HG03354 (cell line): ENCODE results near the gene SLC6A17.

ENCODE experiments used
- ATAC-seq: cut with Tn5 transposase; IDR thresholded peaks from one replicate; pipeline ENCODE4 v1.9.1; 2021; ENCODE audit warnings: mild to moderate bottlenecking; ENCODE audit not compliant: unreplicated experiment, poor library complexity, severe bottlenecking

SLC6A17 gene

DNA sequence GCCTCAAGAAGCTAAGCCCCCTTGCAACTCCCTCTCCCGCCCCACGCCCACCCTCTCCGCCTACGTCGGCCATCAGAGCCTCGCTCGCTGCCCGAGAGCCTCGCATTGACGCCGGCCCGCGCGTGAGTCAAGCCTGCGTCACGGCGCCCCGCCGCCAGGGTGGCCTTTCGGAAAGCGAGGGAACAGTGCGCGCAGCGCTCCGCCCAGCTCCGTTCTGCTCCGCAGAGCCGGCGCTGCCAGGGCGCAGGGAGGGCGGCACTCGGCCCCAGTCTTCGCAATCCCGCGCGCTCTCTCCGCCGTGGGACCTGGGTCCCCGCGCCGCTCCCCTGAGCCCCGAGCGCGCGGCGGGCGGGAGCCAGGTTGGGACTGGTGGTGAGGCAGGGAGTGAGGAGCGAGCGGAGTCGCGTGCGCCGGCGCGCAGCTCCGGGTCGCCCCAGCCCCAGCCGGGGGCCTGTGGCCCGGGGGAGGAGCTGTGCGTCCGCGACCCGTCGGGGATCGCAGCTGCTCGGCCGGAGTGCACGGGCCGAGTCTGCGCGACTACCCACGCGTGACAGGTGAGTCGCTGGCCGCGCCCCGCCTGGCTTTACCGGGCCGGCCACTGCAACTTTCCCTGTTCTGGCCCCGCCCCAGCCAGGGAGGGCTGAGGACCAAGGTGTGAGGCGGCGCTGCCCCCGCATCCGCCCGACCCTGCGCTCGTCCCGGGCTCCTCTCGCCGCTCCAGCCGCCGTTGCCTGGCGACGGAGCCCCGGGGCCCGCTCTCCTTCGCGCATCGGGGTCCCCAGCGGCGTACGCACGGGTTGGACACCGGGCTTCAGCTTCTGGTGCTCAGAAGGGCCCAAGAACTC, at the start of gene SLC6A17:
Gene SLC6A17, plus strand, starts transcription at position 165 of the 845 bp plus-strand sequence. CDS start 16,436 bp downstream, outside the sequence.
- no peak for ATAC-seq

DNA sequence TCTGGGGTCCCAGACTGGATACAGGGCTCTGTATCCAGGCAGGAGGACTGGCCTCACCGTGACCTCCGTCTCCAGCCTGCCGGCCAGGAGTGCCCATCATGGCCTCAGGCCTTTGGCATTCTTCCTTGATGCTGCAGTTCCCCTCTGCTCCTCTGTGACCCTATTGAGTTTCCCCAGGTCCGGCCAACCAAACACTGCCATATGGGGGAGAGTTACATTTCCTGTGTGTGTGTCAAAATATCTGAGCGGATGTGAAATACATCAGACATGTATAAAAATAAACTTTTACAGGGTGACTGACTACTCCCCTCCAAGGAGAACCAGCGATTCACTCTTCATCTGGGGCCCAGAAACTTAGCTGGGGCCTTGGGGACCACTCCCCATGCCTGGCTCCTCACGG, 48.2 kb upstream of the SLC6A17 start:
- ATAC-seq: no peak

DNA sequence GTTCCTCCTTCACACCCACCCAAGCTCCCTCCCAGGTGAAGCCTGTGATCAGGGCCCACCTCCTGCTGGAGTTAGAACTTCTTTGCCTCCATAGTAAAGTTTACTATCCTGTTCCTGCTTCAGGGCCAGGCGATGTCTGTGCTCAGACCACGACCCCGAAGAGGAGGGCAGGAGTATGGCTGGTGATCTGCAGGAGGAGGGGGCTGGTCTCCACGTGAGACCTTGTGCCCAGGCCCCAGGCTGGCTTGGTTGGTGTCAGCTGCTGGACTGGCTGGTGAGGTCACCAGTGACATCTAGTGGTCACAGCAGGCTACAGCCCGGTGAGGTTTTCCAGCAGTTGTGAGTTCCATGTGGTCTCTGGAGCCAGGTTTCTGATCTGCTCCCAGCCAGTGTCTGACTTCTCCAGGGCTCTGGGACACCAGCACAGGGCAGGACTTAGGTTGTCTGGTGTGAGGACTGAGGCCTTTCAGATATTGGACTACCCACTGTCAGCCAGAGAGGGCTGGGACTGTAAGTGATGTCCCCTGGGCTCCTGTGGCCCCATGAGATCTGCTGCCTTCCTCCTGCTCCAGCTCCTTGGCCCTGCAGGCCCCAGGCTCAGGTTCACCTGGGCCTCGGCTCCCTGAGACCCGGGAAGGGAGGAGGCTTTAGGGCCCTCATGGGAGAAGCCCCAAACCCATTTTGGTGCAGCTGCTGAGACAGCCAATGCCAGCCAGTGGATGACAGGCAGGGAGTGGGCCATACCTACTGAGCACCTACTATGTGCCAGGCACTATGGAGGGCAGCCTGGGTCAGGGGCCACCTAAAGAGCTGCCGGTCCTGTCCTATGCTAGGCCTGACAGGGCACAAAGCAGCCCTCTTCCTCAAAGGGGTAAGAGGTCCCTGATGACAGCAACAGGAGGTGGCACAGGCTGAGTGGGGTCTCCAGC, 44.0 kb upstream of the SLC6A17 start:
- no peak for ATAC-seq

DNA sequence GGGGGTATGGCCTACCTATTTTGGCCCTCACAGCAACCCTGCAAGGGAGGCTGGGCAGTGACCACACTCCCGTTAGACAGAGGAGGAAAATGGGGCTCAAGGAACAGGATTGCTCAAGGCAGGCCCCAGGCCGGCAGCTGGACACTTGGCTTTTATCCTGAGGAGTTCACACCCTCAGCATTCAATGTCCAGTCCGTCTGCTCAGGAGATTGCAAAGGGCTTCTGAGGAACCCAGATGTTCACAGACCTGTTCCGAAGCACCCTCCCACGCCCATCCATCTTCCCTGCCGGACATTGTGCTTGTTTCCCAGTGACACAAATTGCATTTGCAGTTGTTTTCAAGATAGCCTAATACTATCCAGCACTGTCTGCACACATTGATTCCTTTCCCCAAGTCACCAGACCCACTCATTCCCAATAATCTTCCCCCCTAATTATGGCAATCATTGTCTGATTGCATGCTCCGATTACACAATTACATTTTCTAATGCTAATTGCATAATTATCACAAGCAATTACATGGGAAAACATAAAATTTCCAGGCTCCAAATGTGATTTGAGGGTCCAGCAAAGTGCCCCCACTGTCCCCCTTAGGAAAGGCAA, 42.3 kb upstream of the SLC6A17 start:
- no peak for ATAC-seq

DNA sequence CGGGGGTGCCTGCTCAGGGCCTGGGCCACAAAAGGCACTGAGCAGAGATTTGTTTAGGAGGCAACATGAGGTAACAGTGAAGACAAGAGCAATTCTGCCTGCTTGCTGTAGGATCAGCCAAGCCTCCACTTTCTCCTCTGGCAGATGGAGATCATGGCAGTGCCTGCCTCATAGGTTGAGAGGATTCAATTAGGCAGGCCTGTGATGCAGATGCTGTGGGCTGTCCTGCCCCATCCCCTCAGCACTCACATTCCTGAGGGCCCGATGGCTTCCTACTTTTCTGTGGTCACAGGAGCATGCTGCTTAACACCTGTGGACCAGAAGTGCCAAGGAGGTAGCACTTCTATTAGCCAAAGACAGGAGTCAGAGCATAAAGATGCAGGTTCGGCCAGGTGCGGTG, 39.2 kb upstream of the SLC6A17 start:
- ATAC-seq: no peak

DNA sequence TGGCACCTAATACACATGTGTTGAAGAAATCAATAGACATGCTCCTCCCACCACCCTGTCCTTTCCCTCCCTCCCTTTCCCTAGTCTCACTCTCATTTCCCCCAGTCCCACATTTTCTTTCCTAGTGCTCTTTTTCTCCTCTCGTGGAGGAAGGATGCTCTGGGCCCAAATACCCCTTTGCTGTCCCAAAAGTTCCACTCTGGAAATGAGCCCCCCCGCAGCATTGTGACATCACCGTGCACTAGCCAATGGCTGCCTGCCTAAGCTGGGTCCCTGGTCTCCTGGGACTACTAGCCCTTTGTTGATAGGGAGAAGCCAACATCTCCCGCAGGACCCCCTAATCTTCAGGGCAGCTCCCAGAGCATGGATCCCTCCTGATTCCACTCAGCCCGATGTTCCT, 38.2 kb upstream of the SLC6A17 start, which contains the start of gene UBL4B:
Gene UBL4B, plus strand, starts transcription at position 301 of the 400 bp plus-strand sequence. Its CDS starts 92 bp downstream, at position 393.
- ATAC-seq: no peak

DNA sequence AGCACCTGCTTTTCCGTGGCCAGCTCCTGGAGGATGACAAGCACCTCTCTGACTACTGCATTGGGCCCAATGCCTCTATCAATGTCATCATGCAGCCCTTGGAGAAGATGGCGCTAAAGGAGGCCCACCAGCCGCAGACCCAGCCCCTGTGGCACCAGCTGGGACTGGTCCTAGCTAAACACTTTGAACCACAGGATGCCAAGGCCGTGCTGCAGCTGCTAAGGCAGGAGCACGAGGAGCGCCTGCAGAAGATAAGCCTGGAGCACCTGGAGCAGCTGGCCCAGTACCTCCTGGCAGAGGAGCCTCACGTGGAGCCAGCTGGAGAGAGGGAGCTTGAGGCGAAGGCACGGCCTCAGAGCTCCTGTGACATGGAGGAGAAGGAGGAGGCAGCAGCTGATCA, 37.6 kb upstream of the SLC6A17 start:
- ATAC-seq: no peak

DNA sequence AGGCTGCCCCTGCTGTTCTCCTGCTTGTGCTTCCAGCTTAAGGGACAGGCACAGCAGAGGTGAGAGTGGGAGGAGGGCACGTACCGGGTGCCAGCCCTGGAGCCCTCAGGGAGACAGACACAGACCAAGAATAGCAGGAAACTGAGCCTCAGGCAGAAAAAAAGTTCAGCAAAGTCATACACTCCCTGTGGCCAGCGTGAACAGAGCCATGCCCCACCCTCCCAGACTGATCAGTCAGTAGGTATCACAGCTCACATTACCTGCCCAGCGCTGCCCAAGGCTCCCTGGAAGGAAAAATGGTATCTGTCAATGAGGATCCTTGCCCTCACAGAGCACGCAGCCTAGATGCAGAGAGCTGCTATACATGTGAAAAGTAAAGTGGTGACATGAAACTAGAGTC, 36.7 kb upstream of the SLC6A17 start:
- ATAC-seq: no peak

DNA sequence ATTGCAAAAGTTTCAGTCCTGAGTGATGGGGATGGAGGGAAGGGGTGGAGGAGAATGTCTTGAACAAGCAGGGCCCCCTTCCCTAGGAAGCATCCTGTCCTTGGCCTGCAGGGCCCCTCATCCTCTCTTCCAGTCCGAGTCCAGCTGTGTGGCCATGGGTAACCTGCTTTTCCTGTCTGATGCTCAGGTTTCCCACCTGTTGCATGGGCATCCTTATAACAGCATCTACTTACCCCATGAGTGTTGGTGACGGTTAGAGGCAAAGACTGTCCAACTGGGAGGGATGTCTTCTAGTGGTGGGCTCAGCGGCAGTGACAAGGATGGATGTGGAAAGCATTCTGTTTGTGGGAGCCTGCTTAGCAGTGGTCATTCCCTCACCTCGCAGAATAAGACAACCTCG, 36.1 kb upstream of the SLC6A17 start:
- ATAC-seq: no peak

DNA sequence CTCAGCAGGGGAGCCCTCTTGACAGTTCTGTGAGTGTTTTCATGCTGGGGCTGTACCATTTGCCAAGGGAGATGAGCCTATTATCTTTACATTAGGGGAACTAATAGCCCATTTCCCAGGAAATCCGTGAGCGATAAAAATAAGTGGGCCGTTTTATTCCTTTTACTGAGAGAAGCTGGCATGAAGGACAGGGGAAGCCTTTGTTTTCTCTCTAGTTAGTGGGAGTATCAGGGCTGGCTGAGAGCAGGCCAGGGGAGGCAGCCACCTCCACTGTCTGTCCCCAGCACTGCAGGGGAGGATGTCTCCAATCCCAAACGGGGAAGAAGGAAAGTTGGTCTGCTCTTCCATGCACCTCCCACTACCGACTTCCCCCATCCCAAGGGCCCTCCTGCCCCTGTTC, 35.5 kb upstream of the SLC6A17 start:
- no peak for ATAC-seq

DNA sequence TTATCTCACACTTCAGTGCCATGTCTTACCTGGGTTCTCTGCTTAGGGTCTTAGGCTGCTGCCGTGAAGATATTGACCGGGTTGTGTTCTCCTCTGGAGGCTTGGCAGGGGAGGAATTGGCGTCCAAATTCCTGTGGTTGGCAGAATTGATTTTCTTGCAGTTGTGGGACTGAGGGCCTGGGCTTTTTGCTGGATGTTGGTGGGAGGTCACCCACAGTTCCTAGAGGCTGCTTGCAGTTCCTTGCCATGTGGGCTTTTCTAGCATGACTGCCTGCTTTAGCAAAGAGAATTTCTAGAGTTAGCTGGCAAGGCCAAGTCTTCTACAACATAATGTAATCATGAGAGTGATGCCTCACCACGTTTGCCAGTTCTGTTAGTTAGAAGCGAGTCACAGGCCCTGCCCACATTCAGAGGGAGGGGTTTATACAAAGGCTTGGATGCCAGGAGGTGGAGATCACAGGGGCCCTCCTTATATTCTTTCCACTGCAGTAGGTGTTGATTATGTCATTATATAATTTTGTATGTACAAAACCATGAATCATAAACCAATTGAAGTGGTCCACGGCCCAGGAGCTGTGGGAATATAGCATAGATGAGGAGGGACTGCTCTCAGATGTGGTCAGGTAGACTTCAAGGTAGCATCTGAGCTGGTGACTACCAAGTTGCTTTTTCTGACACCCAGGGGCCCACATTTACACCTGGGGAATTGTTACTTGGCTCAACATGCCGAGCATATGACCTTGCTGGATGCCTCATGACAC, 31.5 kb upstream of the SLC6A17 start:
- ATAC-seq: no peak

DNA sequence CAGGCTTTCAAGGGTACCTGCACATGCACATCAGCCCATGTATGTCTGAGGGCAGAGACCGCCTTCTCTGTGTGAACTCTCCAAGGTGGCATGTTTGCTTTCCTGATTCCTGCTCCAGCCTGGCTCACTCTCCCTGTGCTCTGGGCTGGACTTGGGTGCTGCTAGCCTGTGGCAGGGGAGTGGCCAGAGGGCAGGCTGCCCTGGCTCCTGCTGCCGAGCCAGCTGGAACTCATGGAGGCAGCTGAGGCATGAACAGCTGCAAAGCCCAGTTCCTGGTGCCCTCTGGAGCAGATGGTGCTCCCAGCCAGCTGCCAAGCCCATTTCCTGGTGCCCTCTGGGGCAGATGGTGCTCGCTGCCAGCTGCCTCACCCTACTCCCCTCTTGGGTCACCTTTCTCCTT, 30.5 kb upstream of the SLC6A17 start:
- no peak for ATAC-seq

DNA sequence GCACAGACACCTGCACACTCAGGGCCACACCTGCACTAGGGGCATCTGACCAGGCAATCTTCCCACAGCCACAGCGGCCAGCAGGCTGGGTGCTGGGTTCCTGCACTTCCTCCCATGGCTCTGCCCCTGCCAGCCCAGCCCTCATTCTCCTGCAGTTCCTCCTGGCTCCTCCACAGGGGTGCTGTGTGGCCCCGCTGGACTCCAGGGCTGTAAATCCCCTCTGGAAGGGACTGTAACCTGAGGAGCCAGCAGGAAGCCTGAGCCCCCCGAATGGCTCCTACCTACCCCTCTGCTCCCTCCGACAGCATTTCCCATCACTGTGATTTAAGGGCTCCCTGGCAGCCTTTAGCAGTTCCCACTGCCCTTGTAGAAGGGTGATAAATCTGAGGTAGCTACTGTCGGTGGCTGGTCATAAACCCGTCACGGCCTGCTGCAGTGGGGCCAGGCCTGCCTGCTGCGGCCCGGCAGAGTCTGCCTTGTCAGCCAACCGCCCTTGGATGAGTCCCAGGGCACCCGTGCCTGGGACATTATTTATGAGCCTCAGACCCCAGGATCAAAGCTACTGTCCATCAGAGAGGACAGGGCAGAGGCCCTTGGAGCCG, 29.2 kb upstream of the SLC6A17 start:
- no peak for ATAC-seq

DNA sequence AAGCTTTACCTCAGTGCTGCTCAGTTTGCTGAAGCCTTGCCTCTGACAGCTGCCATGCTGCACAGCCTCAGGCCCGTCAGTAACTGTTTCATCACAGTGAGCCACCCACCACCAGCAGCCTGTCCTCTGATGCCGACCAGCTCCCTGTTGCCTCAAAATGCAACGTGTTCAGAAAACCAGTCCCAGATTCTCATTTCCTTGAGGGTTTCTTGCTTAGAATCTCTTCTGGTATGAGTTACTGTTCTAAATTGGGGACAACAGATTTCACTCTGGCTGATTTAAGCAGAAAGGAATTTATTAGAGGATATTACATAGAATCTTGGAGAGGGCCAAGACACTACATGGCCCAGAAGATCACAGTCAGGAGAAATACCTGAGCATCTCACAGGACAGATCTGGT, 27.1 kb upstream of the SLC6A17 start:
- no peak for ATAC-seq

DNA sequence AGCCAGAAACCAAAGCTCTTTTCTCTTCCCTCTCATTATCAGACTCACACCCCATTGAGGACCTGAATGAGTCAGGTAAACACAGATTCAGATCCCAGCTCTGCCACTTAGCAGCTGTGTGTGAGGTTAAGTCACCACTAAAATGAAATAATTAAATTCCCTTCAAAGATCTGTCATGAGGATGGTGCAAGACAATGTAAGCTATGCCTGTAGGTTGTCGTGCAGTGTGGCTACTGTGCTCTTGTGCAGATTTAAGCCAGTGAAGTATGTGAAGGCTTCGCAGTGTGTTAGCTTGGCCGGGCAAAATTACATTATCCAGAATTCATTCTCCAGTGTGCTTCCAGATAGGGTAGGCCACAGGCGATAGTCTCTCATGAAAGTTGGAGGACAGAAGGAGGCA, 24.5 kb upstream of the SLC6A17 start:
- ATAC-seq: no peak

DNA sequence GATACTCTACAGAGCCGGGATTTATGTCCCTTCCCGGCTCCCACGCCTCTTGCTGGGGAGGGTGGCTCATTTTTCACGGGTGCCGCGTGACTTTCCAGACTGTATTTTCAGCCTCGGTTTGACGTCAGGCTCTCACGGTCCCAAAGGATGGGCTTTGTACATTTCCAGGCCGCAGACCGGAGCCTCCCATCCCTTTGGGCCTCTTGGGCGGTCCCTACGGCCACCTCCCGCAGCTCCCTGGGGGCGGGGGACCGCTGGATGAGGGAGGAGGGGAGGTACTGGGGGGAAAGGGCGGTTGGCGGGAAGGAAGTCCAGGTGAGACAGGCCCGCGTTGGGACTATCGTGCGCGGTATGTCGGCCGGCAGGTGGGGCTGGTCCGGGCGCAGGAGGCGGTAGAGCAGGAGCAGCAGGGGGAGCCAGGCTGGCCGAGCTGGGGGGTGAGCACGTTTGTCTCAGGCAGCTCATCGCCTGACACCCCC, 20.1 kb upstream of the SLC6A17 start:
- no peak for ATAC-seq

DNA sequence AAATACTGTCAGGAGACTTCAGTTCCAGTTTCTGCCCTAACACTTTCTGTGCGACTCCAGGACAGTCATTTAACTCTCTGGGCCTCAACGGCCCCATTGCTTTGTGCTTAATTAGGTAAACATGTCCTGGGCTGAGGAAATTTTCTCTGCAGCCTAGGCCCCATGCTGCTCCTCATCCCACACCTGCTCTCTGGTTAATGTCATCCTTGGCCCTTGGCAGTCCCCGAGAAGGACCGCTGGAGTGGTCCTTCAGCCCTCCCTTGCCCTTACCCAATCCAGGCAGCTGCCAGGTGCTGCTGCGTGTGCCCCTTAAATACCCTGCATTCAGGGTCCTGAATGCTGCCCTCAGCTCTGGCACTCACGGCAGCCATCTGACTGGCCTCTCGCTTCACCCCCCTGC, 19.3 kb upstream of the SLC6A17 start:
- no peak for ATAC-seq

DNA sequence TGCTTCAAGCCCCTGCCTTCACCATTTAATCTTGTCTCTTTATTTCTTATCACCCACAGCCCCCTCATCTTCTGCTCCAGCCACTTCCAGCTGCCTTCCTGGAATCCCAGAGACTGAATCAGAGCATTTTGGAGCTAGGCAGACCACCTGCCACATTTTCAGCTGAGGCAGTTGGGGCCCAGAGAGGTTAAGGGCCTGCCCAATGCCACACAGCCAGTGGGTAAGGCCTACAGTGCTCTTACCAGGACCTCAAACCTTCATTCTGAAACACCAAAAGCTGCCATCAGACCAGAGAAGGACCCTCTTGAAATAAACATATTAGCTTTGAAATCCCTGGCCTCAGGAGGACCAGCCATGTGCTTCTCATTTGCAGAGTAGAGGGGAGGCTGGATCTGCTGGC, 17.6 kb upstream of the SLC6A17 start:
- ATAC-seq: no peak

DNA sequence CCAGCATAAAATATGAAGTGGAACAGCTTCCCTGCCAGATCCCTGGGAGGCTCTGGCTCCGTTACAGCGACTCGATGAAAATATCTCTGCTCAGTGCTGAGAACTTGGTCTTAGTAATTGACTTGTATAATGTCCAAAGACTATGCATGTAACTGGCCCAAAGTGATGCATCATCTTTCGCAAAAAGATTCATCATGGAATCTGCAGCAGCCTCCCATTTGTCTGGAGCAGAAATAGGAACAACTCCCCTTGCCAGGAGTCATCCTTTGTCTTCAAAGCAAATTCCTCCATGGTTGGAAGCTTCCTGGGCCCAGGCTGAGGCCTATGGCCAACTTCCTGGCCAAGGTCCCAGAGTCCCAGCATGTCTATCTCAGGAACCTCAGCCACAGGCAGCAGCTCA, 16.9 kb upstream of the SLC6A17 start:
- ATAC-seq: no peak
